ENCODE measurements around the gene LRMDA.

The LRMDA gene

GRCh38 chr10:76091926-76092325 is 660.5 kb downstream of the LRMDA start:
- no peak overlapping the region for H2AFZ ChIP-seq
- H3K4me2 ChIP-seq (ENCODE audit: low read length) = no peak overlapping the region
- no peaks in the 10 kb centered on the region for H3K9me3 ChIP-seq (ENCODE audit: control insufficient read depth, low read length)
- no peaks in the 10 kb centered on the region for H3K27me3 ChIP-seq (ENCODE audit: control insufficient read depth, insufficient read depth, low read length)
- TF ChIP-seq, protein P1, sequence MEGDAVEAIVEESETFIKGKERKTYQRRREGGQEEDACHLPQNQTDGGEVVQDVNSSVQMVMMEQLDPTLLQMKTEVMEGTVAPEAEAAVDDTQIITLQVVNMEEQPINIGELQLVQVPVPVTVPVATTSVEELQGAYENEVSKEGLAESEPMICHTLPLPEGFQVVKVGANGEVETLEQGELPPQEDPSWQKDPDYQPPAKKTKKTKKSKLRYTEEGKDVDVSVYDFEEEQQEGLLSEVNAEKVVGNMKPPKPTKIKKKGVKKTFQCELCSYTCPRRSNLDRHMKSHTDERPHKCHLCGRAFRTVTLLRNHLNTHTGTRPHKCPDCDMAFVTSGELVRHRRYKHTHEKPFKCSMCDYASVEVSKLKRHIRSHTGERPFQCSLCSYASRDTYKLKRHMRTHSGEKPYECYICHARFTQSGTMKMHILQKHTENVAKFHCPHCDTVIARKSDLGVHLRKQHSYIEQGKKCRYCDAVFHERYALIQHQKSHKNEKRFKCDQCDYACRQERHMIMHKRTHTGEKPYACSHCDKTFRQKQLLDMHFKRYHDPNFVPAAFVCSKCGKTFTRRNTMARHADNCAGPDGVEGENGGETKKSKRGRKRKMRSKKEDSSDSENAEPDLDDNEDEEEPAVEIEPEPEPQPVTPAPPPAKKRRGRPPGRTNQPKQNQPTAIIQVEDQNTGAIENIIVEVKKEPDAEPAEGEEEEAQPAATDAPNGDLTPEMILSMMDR (IDR thresholded peaks at IDR 0.05) = no peak
- no peaks in the 10 kb centered on the region for H3K79me2 ChIP-seq
- H3K36me3 ChIP-seq (ENCODE audit: control insufficient read depth, insufficient read depth, low read length) = no peaks in the 10 kb centered on the region
- H3K4me1 ChIP-seq = no peaks in the 10 kb centered on the region
- H3K27ac ChIP-seq = no peak overlapping the region
- no peak overlapping the region for H3K4me3 ChIP-seq (ENCODE audit: low read depth, low read length)
- no peak overlapping the region for H3K9ac ChIP-seq

- TF ChIP-seq, protein P1 (IDR thresholded peaks at IDR 0.05) = no peak
Measured at GRCh38 chr10:76106611-76107010, 675.2 kb downstream of the LRMDA start.

GRCh38 chr10:76108563-76109359 is 677.3 kb downstream of the LRMDA start:
- Histone ChIP-seq H3K36me3 (ENCODE audit: control insufficient read depth, insufficient read depth, low read length) (no peaks in the 10 kb centered on the region), H3K9me3 (ENCODE audit: control insufficient read depth, low read length) (no peaks in the 10 kb centered on the region), H3K27ac (no peak overlapping the region), H3K4me3 (ENCODE audit: low read depth, low read length) (no peak overlapping the region), H2AFZ (no peak overlapping the region), H3K9ac (no peak overlapping the region), H3K27me3 (ENCODE audit: control insufficient read depth, insufficient read depth, low read length) (no peaks in the 10 kb centered on the region), H3K4me2 (ENCODE audit: low read length) (no peak overlapping the region), H3K79me2 (no peaks in the 10 kb centered on the region), H3K4me1 (peaks cover 4% of the 10 kb centered on the region)
- TF ChIP-seq, protein P1 (IDR thresholded peaks at IDR 0.05) = no peak

More at GRCh38 chr10:76106611-76107010, 675.2 kb downstream of the LRMDA start:
- H3K4me2 ChIP-seq (ENCODE audit: low read length) = no peak overlapping the region
- no peaks in the 10 kb centered on the region for H3K27me3 ChIP-seq (ENCODE audit: control insufficient read depth, insufficient read depth, low read length)
- H3K79me2 ChIP-seq = no peaks in the 10 kb centered on the region
- H3K9me3 ChIP-seq (ENCODE audit: control insufficient read depth, low read length) = no peaks in the 10 kb centered on the region
- H3K36me3 ChIP-seq (ENCODE audit: control insufficient read depth, insufficient read depth, low read length) = no peaks in the 10 kb centered on the region
- no peak overlapping the region for H3K27ac ChIP-seq
- no peaks in the 10 kb centered on the region for H3K4me1 ChIP-seq
- no peak overlapping the region for H3K4me3 ChIP-seq (ENCODE audit: low read depth, low read length)
- H3K9ac ChIP-seq = no peak overlapping the region
- no peak overlapping the region for H2AFZ ChIP-seq

DNA sequence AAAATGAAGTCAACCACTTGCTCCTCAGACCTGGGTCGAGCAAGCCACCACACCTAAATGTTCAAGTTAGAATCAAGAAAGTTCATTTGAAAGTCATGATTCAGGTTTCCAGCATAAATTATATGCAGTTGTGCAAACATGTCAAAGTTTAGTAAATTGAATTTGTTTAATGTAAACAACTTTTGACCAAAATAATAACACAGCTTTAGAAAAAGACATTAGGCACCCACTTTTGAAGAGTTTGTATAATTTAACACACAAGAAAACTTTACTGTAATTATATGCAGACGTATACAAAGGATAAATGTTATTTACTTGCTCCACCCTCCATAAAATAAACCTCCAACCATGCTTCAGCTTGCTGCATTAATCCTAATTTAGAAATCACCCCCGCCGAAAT is 680.0 kb downstream of the LRMDA start:
- Histone ChIP-seq H3K79me2 (no peaks in the 10 kb centered on the region), H3K4me1 (peaks cover 25% of the 10 kb centered on the region), H2AFZ (no peak overlapping the region), H3K27ac (no peak overlapping the region), H3K4me3 (ENCODE audit: low read depth, low read length) (no peak overlapping the region), H3K27me3 (ENCODE audit: control insufficient read depth, insufficient read depth, low read length) (no peaks in the 10 kb centered on the region), H3K9me3 (ENCODE audit: control insufficient read depth, low read length) (no peaks in the 10 kb centered on the region), H3K9ac (no peak overlapping the region), H3K36me3 (ENCODE audit: control insufficient read depth, insufficient read depth, low read length) (no peaks in the 10 kb centered on the region), H3K4me2 (ENCODE audit: low read length) (no peak overlapping the region)
- TF ChIP-seq, protein P1 (IDR thresholded peaks at IDR 0.05) = no peak

Data from parathyroid adenoma (tissue), 2 donors.